ENCODE data around the gene MTHFD1L.
A peak's percentile ranks its signal among the peaks of the same experiment; 100 is the strongest.

Gene MTHFD1L

DNA sequence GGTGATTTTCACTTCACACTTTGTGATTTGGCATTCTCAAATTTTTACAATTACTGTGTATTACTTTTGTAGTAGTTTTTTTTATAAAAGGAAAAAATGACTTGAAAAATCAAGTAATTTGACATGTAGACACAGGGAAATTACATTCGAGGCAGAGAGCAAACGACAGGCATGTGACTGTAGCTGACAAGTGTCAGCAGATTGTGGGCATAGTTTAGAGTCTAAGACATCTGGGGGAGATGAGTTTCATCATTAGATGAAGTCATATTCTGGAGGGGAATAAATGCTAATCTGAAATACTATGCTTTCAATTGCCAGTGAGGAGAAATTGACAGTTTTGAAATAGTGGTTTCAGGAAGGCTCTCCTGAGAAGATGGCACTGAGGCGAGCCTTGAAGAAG, 126.0 kb downstream of the MTHFD1L start:
- DNase-seq (ENCODE audit: low spot score), result no peak

DNA sequence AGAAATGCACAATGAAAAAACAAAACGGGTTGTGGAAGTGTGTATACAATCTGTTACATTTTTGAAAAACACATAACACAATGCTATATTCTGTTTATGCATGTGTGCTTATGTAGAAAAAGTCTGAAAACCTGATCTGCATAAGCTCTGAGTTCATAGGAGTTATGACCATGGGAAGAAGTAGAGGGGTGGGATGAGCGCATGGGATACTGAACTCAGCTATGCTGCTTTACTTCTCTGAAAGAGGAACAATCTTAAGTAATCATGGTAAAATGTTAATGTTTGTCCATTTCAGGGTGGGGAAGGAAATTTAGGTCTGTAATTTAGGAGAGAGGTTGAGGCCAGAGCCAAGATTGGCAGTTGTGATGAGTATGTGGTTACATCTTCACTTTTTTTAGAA, 126.8 kb downstream of the MTHFD1L start:
- no peak for DNase-seq (ENCODE audit: low spot score)

DNA sequence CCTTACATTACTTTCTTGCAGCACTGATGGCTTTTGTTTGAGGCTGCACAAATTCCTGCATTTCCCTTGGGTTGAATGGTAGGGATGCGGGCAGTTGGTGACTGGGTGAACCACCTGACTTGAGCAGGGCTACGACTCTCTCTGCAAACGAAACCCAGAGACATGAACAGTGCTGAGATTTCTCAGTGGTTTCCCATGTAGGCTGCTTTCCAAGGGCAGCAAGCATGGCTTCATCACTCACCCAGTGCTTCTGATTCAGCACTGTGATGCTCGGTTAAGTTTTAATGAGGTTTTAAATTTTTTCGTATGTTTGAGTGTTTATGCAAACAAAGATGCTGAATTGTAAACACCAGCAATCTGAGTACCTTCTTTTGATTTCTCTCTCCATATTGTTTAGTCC, 127.2 kb downstream of the MTHFD1L start:
- no peak for DNase-seq (ENCODE audit: low spot score)

DNA sequence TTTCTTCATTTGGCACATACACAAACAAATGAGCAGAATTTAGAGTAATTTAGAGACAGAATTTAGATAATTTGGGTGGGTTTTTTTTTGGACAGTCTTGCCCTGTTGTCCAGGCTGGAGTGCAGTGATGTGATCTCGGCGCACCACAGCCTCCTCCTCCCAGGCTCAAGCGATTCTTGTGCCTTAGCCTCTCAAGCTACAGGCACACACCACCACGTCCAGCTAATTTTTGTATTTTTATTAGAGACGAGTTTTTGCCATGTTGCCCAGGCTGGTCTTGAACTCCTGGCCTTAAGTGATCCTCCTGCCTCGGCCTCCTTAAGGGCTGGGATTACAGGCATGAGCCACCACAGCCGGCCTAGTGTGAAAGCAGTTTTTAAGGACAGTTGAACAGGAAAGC, 127.8 kb downstream of the MTHFD1L start:
- DNase-seq (ENCODE audit: low spot score), result no peak

DNA sequence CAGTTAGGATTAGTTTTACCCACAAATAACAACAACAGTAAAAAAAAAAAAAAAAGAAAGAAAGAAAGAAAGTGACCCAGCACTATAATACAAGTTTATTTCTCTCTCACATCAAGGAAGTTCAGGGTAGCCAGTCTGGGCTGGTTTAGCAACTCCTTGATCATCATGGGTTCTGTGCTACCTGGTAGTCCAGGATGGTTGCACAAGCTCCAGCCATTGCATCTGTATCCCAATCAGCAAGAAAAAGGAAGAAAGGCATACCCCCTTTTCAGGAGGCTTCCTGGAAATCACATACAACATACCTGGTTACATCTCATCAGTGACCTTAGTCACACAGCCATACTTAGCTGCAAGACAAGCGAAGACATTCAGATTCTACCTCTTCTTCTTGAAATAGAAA, 128.5 kb downstream of the MTHFD1L start:
- no peak for DNase-seq (ENCODE audit: low spot score)

DNA sequence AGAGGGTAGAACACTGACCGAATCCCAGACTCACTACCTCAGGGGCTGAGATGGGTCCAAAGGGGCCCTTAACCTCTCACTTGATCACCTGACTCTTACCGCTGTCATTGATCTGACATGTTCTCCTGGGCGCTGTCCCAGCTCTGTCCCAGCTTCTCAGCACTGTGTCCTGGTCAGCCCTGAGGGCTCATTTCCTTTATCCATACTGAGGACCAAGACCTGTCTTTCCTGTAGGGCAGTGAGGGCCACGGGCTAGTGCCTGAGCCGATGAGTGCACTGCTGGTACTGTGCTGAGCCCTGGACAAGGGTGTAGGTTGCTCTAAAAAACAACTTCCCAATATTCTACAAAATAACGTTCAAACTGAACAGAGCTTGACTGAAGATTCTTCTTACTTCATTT, 131.5 kb downstream of the MTHFD1L start:
- no peak for DNase-seq (ENCODE audit: low spot score)

DNA sequence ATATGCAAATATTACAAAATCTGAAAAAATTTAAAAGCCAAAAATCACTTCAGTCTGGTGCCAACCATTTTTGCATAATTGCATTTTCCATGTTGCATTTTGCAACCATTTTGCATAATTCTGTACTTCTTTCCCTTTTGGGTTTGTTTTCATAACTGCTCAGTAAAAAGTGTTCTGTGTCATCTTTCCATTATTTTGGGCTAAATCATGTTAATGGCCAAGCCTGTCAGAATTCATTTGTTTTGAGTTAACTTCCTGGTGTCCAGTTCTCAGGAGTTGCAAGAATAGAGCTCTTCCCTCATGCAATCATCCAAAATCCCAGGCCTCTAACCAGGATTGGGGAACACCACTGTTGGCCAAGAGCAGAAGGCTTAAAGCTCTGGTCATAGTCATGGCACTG, 133.6 kb downstream of the MTHFD1L start:
- DNase-seq (ENCODE audit: low spot score), result no peak

DNA sequence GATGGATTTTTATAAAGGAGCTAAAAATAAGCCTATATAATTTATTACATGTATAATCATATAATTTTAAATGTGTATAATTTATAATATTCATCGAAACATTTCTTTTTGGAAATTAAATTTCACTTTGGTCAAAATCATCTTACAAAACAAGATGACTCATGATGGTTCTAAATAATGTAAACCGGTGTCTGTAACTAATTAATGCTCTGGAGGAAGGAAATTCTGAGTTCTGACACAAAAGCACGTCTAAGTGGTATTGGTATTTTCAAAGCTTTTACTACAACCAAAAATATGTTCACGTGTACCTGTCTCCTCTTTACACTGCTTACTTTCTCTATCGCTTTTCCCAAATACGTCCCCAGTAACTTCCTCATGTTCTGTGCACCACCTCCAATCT, 134.1 kb downstream of the MTHFD1L start:
- DNase-seq (ENCODE audit: low spot score), result no peak

DNA sequence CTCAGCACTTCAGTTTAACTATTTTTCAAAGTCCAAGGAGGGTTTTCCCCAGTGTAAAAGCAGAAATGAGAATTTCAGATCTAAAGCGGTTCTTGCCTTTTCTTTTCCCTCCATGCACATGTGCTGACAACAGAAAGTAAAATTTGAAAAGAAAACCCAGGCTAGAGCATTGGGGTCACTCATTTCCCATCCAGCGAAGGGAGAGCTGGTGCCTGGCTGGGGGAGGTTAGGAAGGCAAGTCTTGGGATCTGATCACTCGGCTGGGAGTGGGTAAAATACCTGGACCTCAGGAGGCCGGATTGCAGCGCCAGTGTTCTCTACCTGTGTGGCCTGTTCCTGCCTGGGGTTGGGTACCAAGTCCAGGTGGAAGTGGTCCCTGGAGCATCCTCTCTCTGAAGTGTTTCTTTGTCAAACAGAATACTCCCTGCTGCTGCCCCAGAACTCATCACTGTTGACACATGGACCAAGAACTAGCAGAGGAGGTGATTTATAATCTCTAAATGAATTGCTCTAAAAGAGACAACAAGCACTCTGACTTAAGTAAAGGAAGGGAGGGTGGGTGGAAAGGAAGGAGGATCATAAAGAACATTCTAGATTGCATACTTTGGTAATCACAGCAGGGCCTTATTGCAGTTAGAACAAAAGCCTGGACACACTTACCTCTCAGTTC, 136.0 kb downstream of the MTHFD1L start:
- no peak for DNase-seq (ENCODE audit: low spot score)

DNA sequence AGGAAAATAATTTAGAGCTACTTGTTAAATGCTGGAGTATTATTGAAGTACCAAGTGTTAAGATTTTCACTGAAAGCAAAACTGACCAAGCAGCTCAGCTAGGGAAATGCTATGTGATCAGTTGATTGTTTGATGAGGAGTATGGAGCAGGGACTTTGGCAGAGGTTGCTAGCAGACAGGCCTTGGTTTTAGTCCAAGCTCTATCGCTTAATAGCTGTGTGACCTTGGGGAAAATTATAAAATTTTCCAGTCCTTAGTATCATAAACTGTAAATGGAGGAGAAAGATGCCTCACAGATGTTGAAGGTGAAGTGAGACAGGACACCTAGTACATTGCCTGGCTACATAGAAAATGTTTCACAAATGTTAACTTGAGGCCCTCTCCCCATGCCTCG, 136.6 kb downstream of the MTHFD1L start:
- no peak for DNase-seq (ENCODE audit: low spot score)

DNA sequence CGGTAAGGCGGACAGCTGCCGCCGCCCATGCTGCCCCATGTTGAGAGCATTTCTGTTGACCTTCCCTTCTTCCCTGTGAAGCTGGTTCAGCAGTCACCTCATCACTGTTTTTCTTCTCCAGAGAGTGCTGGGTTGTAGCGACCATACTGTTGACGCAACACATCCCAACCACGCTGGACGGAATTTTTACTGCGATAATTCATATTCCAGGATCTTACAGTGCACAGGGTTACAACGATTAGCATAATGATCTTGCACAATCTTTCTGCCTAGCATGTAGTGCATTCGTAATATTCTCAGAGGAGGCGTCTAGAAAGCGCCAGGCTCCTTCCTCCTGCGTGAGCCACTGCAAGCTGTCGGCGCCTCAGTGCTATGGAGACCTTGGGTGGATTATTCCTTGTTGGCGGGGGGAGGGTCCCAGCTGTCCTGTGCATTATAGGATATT, 137.0 kb downstream of the MTHFD1L start:
- no peak for DNase-seq (ENCODE audit: low spot score)

DNA sequence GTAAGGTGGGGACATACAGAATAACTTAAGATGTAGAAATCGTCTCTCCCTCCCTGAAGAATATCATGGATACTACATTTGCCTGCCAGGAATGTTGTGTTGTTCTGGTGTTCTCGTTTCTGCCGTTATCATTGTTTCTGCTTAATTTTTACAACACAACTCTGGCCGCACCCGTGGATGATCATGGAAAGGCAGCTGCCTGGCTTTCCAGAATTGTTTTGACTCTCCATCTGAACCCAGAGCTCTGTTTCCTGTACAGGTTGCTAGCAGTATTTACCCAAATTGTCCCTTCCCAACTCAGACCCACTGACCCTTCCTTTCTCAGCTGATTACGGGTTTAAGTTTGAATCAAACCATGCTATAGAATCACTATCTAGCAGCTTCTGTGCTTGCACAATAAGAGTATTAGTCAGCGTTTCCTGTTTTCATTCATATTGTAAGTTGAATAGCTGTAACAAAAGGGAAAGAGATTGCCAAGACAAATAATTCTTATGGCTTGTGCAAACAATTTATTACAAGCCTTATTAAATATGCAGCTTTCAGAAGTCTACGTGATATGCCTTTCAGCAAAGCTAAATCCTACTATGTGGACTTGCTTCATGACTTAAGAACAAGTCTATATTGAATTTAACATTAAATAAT, 139.0 kb downstream of the MTHFD1L start:
- peak; percentile 28 for DNase-seq (ENCODE audit: low spot score)

DNA sequence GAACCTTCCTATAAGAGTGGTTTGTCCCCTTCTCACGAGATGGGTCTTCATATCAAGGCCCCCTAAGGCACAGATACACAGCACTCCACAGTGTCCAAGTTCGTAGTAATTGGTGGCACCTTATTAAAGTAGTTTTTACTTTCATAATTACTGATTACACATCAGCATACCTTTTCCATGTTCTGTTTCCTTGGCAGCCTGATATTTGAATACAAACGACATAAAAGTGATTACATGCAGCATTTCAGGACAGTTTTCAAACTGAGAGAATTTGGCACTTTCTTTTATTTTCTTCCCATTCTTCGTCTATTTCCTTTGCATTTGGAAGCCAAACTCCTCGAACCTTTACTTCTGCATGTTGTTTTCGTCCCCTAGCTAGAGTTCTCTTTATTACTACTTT, 139.7 kb downstream of the MTHFD1L start:
- no peak for DNase-seq (ENCODE audit: low spot score)

DNA sequence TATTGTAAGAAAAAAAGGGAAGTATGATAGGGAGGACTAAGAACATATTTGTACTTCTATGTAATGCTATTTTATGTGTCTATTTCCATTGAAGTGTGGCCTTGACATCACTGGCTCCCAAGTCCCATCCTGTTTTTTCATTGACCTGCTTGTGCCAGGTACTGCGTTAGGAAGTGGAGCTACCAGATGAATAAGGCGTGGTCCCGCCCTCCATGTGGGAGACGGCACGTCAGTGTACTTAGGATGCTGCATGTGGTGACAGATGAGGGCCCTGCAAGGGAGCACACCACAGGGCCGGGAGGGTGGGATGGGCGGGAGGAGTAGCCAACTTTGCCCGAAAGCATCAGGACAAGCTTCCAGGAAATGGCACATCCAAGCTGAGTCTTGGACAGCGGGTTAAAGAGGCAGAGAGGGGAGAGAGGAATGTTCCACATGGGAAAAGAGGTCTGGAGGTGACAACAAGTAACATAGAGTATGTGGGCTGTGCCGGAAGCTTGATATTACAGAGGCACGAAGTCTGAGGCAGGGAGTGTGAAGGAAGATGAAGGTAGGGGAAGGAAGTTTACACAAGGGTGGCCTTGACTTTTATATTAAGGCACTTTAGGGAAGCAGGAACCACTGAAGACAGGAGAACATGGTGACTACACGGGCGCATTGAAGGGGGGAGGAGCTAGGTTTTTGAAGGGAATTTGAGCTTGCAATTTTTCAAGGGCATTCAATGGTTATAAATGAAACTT, 140.6 kb downstream of the MTHFD1L start:
- no peak for DNase-seq (ENCODE audit: low spot score)

DNA sequence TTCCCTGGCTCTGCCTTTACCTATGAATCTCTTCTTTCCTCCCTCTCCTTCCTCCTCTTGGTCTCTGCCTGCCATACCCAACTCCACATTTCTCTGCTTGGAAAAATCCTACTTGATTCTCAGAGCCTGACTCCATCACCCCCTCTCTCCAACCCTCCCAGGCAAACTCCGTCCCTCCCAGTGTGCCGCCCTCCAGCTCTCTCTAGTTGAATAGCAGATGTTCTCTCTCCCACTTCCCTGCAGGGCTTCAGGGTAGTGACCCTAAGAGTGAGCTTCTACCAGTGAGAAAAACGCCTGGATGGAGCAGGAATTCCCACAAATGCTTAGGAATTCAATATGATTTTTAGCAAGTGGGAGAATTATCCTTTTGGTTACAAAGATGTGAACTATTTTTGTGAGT, 141.6 kb downstream of the MTHFD1L start:
- DNase-seq (ENCODE audit: low spot score), result no peak

DNA sequence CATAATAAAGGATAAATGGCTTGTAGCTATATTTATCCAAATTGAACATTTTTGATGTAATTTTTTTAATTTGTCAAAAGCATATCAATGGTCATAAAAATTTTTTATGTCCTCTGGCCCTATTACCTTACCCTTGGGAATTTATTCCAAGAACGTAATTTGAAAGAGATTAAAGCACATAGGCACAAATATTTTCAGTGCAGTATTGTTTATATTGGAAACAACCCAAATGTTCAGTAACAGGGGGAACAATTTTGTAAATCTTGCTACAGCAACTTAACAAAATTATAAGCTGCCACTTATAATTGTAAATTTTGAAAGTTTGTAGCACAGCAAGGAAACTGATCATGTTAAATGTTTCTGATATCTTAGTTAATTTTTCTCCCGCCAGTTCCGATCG, 142.4 kb downstream of the MTHFD1L start:
- DNase-seq (ENCODE audit: low spot score), result no peak

DNA sequence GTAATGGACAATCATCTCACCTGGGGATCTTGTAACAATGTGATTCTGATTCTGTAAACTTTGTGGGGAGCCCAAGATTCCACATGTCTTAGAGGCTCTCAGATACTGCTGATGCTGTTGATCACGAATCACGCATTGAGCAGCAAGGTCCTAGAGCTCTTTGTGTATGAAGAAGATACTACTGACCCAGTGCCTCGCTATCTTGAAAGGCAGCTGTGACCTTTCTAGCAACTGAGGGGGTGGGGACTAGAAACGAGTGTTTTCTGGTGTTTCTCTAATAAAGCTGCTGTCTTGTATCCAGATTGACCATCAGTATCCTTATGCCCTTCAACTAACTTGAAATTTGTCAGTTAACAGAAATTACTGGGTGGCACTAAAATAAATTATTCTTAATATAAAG, 142.9 kb downstream of the MTHFD1L start:
- DNase-seq (ENCODE audit: low spot score), result no peak

DNA sequence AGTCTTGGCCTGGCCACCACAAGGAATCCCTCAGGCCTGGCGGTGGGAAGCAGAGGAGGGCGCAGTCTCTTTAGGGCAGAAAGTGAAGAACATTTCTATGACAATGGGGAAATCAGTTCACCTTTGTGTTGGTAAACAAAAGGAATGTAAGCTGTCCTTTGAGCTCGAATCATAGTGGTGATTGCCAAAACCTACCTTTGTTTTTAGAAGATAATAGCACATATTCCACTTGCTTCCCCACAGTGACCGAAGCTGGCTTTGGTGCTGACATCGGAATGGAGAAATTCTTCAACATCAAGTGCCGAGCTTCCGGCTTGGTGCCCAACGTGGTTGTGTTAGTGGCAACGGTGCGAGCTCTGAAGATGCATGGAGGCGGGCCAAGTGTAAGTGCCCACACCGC, 144.1 kb downstream of the MTHFD1L start:
- no peak for DNase-seq (ENCODE audit: low spot score)

DNA sequence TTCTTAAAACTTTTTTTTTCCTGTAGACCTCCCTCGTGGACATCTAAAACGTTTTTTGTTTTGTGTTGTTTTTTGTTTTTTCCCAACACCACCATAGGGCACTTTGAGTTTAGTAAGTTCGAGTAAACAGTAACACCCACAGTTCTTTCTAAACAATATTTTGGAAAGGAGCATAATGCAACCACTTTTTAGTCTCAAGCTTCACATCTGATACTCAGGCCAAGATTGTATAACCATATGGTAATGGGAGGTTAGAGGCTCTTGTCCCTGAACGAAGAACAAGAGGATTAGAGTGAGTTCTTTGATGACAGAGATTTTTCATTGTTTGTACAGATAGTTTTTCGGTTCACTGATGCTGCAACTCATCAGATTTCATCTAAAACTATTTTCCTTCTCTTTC, 144.6 kb downstream of the MTHFD1L start:
- DNase-seq (ENCODE audit: low spot score), result no peak

DNA sequence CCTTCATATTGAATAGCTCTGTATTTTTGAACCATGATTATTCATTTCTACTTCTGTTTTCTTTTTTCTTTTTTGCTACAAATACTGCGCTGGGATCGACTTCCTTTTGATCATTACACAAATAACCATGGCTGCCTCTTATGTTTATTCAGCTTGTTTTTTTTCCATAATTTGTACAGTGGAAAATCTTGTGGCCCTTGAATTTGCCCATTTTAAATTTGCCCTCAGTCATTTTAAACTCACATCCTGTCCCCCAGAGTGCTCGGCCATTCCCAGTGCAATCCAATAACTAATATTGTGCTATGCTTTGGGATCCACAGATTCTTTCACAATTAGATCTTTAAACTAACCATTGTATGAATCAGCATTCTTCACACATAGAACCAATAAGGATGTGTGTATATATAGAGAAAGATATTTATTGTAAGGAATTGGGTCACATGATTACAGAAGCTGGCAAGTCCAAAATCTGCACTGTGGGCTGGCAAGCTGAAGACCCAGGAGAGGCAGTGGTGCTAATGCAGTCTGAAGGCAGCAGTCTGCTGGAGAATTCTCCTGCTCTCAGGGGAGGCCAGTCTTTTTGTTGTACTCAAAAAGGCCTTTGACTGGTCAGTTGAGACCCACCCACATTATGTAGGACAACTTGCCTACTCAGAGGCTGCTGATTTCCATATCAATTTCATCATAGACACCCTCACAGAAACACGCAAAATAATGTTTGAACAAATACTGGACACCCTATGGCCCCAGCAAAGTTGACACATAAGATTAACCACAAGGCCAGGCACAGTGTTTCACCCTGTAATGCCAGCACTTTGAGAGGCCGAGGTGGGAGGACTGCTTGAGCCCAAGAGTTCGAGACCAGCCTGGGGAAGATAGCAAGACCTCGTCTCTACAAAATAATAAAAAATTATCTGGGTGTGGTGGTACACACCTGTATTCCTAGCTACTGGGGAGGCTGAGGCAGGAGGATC, 147.1 kb downstream of the MTHFD1L start:
- no peak for DNase-seq (ENCODE audit: low spot score)

DNA sequence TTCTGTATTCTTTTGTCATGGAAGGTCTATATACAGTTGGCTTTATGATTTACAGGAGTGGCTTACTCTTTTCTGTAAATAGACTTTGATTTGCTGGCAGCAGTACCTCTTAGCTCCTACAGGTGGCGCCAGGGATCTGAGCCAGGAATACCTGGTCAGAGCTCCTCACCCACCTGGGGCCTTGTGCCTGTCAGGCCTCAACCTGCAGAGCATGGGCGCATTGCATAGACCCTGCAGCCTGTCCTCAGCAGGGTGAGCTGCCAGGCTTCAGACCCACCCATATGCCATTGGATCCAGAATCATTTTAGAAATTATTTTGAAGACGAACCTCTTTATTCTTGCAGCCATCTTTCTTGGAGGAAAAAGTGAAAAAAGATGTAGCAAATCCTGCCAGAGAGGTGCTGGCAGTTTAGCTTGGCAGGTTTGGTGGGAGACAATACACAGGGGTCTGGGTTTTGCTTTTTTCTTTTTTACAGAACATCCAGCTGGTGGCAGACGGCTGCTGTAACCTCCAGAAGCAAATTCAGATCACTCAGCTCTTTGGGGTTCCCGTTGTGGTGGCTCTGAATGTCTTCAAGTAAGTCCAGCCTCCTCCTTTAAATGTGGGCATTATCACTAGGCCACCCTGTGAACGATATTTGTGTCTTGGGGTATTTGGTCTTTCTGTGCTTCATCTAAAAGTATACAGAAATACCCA, 149.1 kb downstream of the MTHFD1L start:
- DNase-seq (ENCODE audit: low spot score), result peak; percentile 82

Data from kidney tubule cell (primary cell).